Duodenal mucosa (tissue), 2 donors: Measurements from ENCODE around the gene SYT14.
"Not testable (repeated sequence)": the region's sequence is repeated elsewhere in the genome, so short reads cannot be mapped to it uniquely, and the experiment has no call there.

Experiments
- H3K27ac ChIP-seq: one replicate; pipeline ENCODE4 v1.7.0; 2013; ENCODE audit warnings: low read depth, low read length
- H3K27me3 ChIP-seq, 2 donors: one replicate each; pipeline ENCODE4 v1.7.0; 2013; ENCODE audit warnings: low read length in 2 of 2, control low read depth in 1 of 2; ENCODE audit not compliant: insufficient read depth in 2 of 2, control insufficient read depth in 1 of 2
- H3K36me3 ChIP-seq, 2 donors: one replicate each; pipeline ENCODE4 v1.7.0; 2013; ENCODE audit warnings: low read length in 2 of 2, control low read depth in 1 of 2; ENCODE audit not compliant: insufficient read depth in 2 of 2, control insufficient read depth in 1 of 2
- H3K4me1 ChIP-seq, 2 donors: one replicate each; pipeline ENCODE4 v1.7.0; 2013; ENCODE audit warnings: low read length in 2 of 2, control low read depth in 1 of 2; ENCODE audit not compliant: insufficient read depth in 2 of 2, control insufficient read depth in 1 of 2
- H3K4me3 ChIP-seq, 2 donors: one replicate each; pipeline ENCODE4 v1.7.0; 2013; ENCODE audit warnings: low read length in 2 of 2, low read depth in 1 of 2
- H3K9ac ChIP-seq, 2 donors: one replicate each; pipeline ENCODE4 v1.7.0; 2013; ENCODE audit warnings: low read length in 2 of 2, low read depth in 1 of 2
- H3K9me3 ChIP-seq, 2 donors: one replicate each; pipeline ENCODE4 v1.7.0; 2013; ENCODE audit warnings: low read length in 2 of 2, control low read depth in 1 of 2; ENCODE audit not compliant: control insufficient read depth in 1 of 2

SYT14 gene

GRCh38 chr1:209931141-209931540 lies 6.9 kb upstream of the SYT14 start:
- Histone ChIP-seq H3K4me3 (no peak overlapping the region), H3K9ac (no peak overlapping the region), H3K4me1 (no peaks in the 10 kb centered on the region), H3K36me3 (no peaks in the 10 kb centered on the region), H3K27me3 (no peaks in the 10 kb centered on the region), H3K27ac (no peak overlapping the region), H3K9me3 (no peaks in the 10 kb centered on the region)

GRCh38 chr1:209936125-209936524 lies 1.9 kb upstream of the SYT14 start:
- Histone ChIP-seq H3K4me3 (no peak overlapping the region), H3K9ac (no peak overlapping the region), H3K27me3 (peaks cover 10 to 31% of the 10 kb centered on the region in 2 donors)

GRCh38 chr1:209945377-209945776 lies 7.4 kb downstream of the SYT14 start:
- Histone ChIP-seq H3K4me3 (no peak overlapping the region), H3K27ac (no peak overlapping the region), H3K4me1 (no peaks in the 10 kb centered on the region), H3K9ac (no peak overlapping the region), H3K27me3 (peaks cover 0 to 3% of the 10 kb centered on the region in 2 donors), H3K36me3 (no peaks in the 10 kb centered on the region), H3K9me3 (no peaks in the 10 kb centered on the region)

More at GRCh38 chr1:209936125-209936524, 1.9 kb upstream of the SYT14 start:
- H3K4me1 ChIP-seq = no peaks in the 10 kb centered on the region
- H3K36me3 ChIP-seq = no peaks in the 10 kb centered on the region
- no peak overlapping the region for H3K27ac ChIP-seq
- no peaks in the 10 kb centered on the region for H3K9me3 ChIP-seq

GRCh38 chr1:209948155-209948554 lies 10.1 kb downstream of the SYT14 start:
- no peak overlapping the region for H3K27ac ChIP-seq
- H3K4me1 ChIP-seq = no peaks in the 10 kb centered on the region
- H3K27me3 ChIP-seq = no peaks in the 10 kb centered on the region
- H3K36me3 ChIP-seq = no peaks in the 10 kb centered on the region
- no peak overlapping the region for H3K4me3 ChIP-seq
- no peak overlapping the region for H3K9ac ChIP-seq
- H3K9me3 ChIP-seq = no peaks in the 10 kb centered on the region

- H3K4me3 ChIP-seq = no peak overlapping the region
- H3K4me1 ChIP-seq = no peaks in the 10 kb centered on the region
- no peak overlapping the region for H3K27ac ChIP-seq
- H3K9me3 ChIP-seq = no peaks in the 10 kb centered on the region
- H3K9ac ChIP-seq = no peak overlapping the region
- no peaks in the 10 kb centered on the region for H3K27me3 ChIP-seq
- no peaks in the 10 kb centered on the region for H3K36me3 ChIP-seq
Observed at GRCh38 chr1:209956116-209956515, 18.1 kb downstream of the SYT14 start.

GRCh38 chr1:209959623-209960022 lies 21.6 kb downstream of the SYT14 start:
- no peak overlapping the region for H3K27ac ChIP-seq
- no peak overlapping the region for H3K9ac ChIP-seq
- H3K36me3 ChIP-seq = no peaks in the 10 kb centered on the region
- no peaks in the 10 kb centered on the region for H3K4me1 ChIP-seq
- no peaks in the 10 kb centered on the region for H3K9me3 ChIP-seq
- no peak overlapping the region for H3K4me3 ChIP-seq
- no peaks in the 10 kb centered on the region for H3K27me3 ChIP-seq

GRCh38 chr1:209960926-209961325 lies 22.9 kb downstream of the SYT14 start:
- H3K36me3 ChIP-seq = no peaks in the 10 kb centered on the region
- H3K9me3 ChIP-seq = no peaks in the 10 kb centered on the region
- H3K9ac ChIP-seq = no peak overlapping the region
- no peaks in the 10 kb centered on the region for H3K4me1 ChIP-seq
- H3K4me3 ChIP-seq = no peak overlapping the region
- H3K27me3 ChIP-seq = no peaks in the 10 kb centered on the region
- H3K27ac ChIP-seq = no peak overlapping the region

- H3K9me3 ChIP-seq = no peaks in the 10 kb centered on the region
- H3K36me3 ChIP-seq = no peaks in the 10 kb centered on the region
- H3K9ac ChIP-seq = no peak overlapping the region
- H3K27ac ChIP-seq = no peak overlapping the region
- no peaks in the 10 kb centered on the region for H3K4me1 ChIP-seq
- H3K4me3 ChIP-seq = no peak overlapping the region
- no peaks in the 10 kb centered on the region for H3K27me3 ChIP-seq
Observed at GRCh38 chr1:209962388-209962787, 24.4 kb downstream of the SYT14 start.

GRCh38 chr1:209962856-209963255 lies 24.8 kb downstream of the SYT14 start:
- no peak overlapping the region for H3K27ac ChIP-seq
- no peak overlapping the region for H3K9ac ChIP-seq
- no peaks in the 10 kb centered on the region for H3K4me1 ChIP-seq
- no peak overlapping the region for H3K4me3 ChIP-seq
- H3K36me3 ChIP-seq = no peaks in the 10 kb centered on the region
- no peaks in the 10 kb centered on the region for H3K27me3 ChIP-seq
- no peaks in the 10 kb centered on the region for H3K9me3 ChIP-seq

- H3K4me1 ChIP-seq = no peaks in the 10 kb centered on the region
Observed at GRCh38 chr1:209965996-209966395, 28.0 kb downstream of the SYT14 start.

GRCh38 chr1:209978721-209979120 lies 40.7 kb downstream of the SYT14 start:
- H3K4me1 ChIP-seq, H3K4me3 ChIP-seq, H3K36me3 ChIP-seq, H3K9me3 ChIP-seq, H3K9ac ChIP-seq, H3K27ac ChIP-seq, H3K27me3 ChIP-seq: not testable (repeated sequence)

More at GRCh38 chr1:209965996-209966395, 28.0 kb downstream of the SYT14 start:
- Histone ChIP-seq H3K27me3 (no peaks in the 10 kb centered on the region), H3K9me3 (no peaks in the 10 kb centered on the region), H3K36me3 (no peaks in the 10 kb centered on the region), H3K27ac (no peak overlapping the region), H3K4me3 (no peak overlapping the region), H3K9ac (no peak overlapping the region)
